ENCODE measurements around the gene TRAPPC6A. TPM values are rescaled to one million over a fixed set of nuclear protein-coding genes. Genes with fewer than 3 reads are reported as not detected.
A peak's percentile ranks its signal among the peaks of the same experiment; 100 is the strongest.

Gene TRAPPC6A
- total and polyA plus RNA-seq, 7 donors, result 15.1 to 67.5 (median 36.4) TPM

DNA sequence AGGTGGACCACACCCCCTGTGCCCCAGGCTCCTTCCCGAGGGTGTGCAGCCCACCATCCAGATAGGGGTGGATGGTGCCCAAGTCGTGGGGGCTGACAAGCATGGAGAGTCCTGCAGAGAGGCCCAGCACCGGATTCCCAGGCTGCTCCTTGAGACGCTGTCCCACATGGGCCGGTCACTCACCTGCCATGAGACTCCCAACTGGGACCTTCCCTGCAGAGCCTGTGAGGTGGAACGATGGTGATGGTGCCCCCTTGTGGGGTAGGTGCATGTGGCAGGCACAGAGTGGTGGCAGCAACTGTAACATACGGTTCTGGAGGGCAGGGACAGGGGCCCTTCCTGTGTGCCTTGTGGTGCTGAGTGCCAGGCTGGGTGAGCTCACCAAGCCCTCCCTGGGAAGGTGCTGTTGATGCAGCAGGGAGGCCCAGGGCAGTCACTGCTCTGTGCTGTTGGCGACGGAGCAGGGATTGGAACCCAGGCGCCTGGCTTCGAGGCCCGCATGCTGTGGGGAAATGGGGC, 52.0 kb downstream of the TRAPPC6A start:
- Histone ChIP-seq H3K27me3 (no peaks in the 10 kb centered on the region), H3K36me3 (peaks cover 0 to 5% (median 0%) of the 10 kb centered on the region in 4 donors), H3K9me3 (no peaks in the 10 kb centered on the region), H3K4me1 (no peaks in the 10 kb centered on the region), H3K4me3 (no peak overlapping the region), H3K27ac (no peak overlapping the region)
- no peak for DNase-seq
- TF ChIP-seq POLR2AphosphoS5 (IDR thresholded peaks at IDR 0.05), result no peak
- no peak for TF ChIP-seq POLR2A (IDR thresholded peaks at IDR 0.05)
- TF ChIP-seq EP300 (IDR thresholded peaks at IDR 0.05), result no peak
- TF ChIP-seq, protein P1, sequence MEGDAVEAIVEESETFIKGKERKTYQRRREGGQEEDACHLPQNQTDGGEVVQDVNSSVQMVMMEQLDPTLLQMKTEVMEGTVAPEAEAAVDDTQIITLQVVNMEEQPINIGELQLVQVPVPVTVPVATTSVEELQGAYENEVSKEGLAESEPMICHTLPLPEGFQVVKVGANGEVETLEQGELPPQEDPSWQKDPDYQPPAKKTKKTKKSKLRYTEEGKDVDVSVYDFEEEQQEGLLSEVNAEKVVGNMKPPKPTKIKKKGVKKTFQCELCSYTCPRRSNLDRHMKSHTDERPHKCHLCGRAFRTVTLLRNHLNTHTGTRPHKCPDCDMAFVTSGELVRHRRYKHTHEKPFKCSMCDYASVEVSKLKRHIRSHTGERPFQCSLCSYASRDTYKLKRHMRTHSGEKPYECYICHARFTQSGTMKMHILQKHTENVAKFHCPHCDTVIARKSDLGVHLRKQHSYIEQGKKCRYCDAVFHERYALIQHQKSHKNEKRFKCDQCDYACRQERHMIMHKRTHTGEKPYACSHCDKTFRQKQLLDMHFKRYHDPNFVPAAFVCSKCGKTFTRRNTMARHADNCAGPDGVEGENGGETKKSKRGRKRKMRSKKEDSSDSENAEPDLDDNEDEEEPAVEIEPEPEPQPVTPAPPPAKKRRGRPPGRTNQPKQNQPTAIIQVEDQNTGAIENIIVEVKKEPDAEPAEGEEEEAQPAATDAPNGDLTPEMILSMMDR (IDR thresholded peaks at IDR 0.05), result peak; percentile 2 to 49 (median 33)
- 48 to 55% methylated on average over 12 of the region's 12 CpGs for WGBS, 2 donors
- intact Hi-C loops (cut with DNase I), result no loop called here

DNA sequence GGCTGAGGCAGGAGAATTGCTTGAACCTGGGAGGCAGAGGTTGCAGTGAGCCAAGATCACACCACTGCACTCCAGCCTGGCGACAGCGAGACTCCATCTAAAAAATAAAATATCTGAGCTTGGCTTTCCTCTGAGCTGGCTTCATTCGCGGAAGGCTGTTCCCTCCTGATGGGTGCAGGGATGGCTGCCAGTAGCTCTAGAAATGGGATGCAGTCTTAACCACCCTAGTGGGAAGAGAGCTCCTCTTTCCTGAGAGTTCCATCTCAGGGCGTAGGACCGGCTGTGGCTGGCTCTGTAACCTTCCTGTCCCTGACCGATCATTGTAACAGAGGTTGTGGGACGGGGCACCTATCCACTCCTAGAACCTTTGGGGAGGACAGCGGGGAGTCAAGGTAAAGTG, 52.7 kb downstream of the TRAPPC6A start:
- no peak for DNase-seq
- Histone ChIP-seq H3K27ac (no peak overlapping the region), H3K36me3 (peaks cover 0 to 5% (median 0%) of the 10 kb centered on the region in 4 donors), H3K4me1 (no peaks in the 10 kb centered on the region), H3K9me3 (no peaks in the 10 kb centered on the region), H3K4me3 (no peak overlapping the region), H3K27me3 (no peaks in the 10 kb centered on the region)
- intact Hi-C loops (cut with DNase I), result no loop called here
- WGBS, 2 donors, result 95 to 96% methylated on average over 9 of the region's 9 CpGs
- TF ChIP-seq POLR2AphosphoS5 (IDR thresholded peaks at IDR 0.05) (no peak), POLR2A (IDR thresholded peaks at IDR 0.05) (no peak), EP300 (IDR thresholded peaks at IDR 0.05) (no peak)

DNA sequence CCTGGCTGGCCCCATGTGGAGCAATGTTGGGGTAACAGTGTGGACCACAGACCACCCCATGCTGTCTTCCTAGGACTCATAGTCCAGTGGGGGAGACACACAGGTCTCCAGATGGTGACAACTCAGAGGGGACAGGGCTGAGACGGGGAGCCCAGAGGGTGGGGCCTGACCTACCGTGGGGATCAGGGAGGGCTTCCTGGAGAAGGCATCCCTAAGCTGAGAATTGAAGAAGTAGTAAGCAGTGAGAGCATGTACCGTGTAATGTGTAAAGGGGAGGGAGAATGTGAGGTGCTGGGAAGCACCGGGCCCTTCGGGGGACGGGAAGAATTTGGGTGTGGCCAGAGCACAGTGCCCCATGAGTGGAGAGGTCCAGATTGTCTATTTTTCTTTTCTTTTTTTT, 54.0 kb downstream of the TRAPPC6A start:
- H3K4me3 ChIP-seq, result no peak overlapping the region
- 58 to 79% methylated on average over 6 of the region's 6 CpGs for WGBS, 2 donors
- no peak overlapping the region for H3K27ac ChIP-seq
- H3K27me3 ChIP-seq, result no peaks in the 10 kb centered on the region
- H3K9me3 ChIP-seq, result no peaks in the 10 kb centered on the region
- intact Hi-C loops (cut with DNase I), result no loop called here
- no peak for TF ChIP-seq POLR2A (IDR thresholded peaks at IDR 0.05)
- TF ChIP-seq, protein P1 (IDR thresholded peaks at IDR 0.05), result no peak
- no peak for TF ChIP-seq POLR2AphosphoS5 (IDR thresholded peaks at IDR 0.05)
- TF ChIP-seq EP300 (IDR thresholded peaks at IDR 0.05), result no peak
- peaks cover 0 to 5% (median 0%) of the 10 kb centered on the region in 4 donors for H3K36me3 ChIP-seq
- no peaks in the 10 kb centered on the region for H3K4me1 ChIP-seq
- DNase-seq, result no peak

DNA sequence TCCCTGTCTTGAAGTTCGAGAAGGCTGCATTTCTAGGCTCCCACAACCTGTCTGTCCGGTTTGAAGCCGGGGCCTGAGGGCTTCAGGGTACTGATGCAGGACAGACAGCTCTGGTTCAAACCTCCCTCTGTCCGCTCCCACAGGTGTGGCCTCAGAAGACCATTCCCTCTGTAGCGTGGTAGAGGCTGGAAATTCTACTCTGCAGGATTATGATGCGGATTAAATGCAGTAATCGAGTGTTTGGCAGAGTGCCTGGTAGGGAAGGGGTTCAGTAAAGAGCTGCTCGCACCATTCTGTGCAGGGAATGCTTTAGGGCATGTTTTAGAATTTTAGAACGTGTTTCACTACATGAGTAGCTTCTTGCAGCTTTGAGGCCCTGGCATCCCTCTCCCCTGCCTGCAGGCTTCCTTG, 54.6 kb downstream of the TRAPPC6A start:
- H3K9me3 ChIP-seq, result no peaks in the 10 kb centered on the region
- H3K36me3 ChIP-seq, result peaks cover 0 to 5% (median 0%) of the 10 kb centered on the region in 4 donors
- 17 to 67% methylated on average over 9 of the region's 9 CpGs for WGBS, 2 donors
- H3K4me3 ChIP-seq, result no peak overlapping the region
- intact Hi-C loops (cut with DNase I), result no loop called here
- no peak for DNase-seq
- no peak overlapping the region for H3K27ac ChIP-seq
- TF ChIP-seq, protein P1 (IDR thresholded peaks at IDR 0.05), result no peak
- TF ChIP-seq EP300 (IDR thresholded peaks at IDR 0.05), result no peak
- TF ChIP-seq POLR2A (IDR thresholded peaks at IDR 0.05), result no peak
- no peak for TF ChIP-seq POLR2AphosphoS5 (IDR thresholded peaks at IDR 0.05)
- H3K4me1 ChIP-seq, result peaks cover 0 to under 1% (median 0%) of the 10 kb centered on the region in 4 donors
- no peaks in the 10 kb centered on the region for H3K27me3 ChIP-seq

DNA sequence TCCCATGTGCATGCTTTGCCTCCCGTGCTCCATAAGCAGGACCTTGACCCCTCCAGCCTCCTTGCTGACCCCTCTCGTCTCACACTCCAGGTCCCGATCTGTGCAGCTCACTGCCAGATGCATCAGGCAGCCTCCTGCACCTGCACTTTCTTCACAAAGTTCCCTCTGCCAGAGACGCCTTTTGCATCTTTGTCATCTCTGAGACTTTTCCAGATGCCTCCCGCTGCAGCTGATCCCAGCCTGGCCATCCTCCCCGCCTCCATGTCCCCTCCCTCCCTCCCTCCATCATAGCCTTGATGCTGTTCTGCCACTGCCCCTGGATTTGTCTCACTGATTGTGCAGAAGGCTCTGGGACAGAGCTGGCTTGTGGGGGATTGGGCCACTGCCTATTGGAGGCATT, 55.2 kb downstream of the TRAPPC6A start:
- peaks cover 0 to 5% (median 0%) of the 10 kb centered on the region in 4 donors for H3K36me3 ChIP-seq
- H3K4me1 ChIP-seq, result peaks cover 0 to 7% (median 1%) of the 10 kb centered on the region in 4 donors
- TF ChIP-seq EP300 (IDR thresholded peaks at IDR 0.05) (no peak), POLR2A (IDR thresholded peaks at IDR 0.05) (no peak), POLR2AphosphoS5 (IDR thresholded peaks at IDR 0.05) (no peak)
- TF ChIP-seq, protein P1 (IDR thresholded peaks at IDR 0.05), result no peak
- no peak for DNase-seq
- WGBS, 2 donors, result 78 to 85% methylated on average over 6 of the region's 6 CpGs
- no peaks in the 10 kb centered on the region for H3K27me3 ChIP-seq
- no peak overlapping the region for H3K27ac ChIP-seq
- H3K9me3 ChIP-seq, result no peaks in the 10 kb centered on the region
- intact Hi-C loops (cut with DNase I), result no loop called here
- H3K4me3 ChIP-seq, result no peak overlapping the region

Measured in sigmoid colon (tissue), 7 donors.